Hepatocyte (in vitro differentiated cells): Measurements from ENCODE around the gene NOS1.

ENCODE experiments used
- CTCF ChIP-seq: fragments of 200-600 bp; sonication (generic); IDR thresholded peaks from 2 replicates; pipeline ENCODE4 v1.5.1; 2016; ENCODE audit warnings: antibody characterized with exemption, mild to moderate bottlenecking; ENCODE audit not compliant: poor library complexity
- EZH2 ChIP-seq: fragments of 200-600 bp; sonication (generic); IDR thresholded peaks from 2 replicates; pipeline ENCODE4 v1.6.1; 2016; ENCODE audit warnings: antibody characterized with exemption, mild to moderate bottlenecking, borderline replicate concordance

- TF ChIP-seq CTCF: no peak
- no peak for TF ChIP-seq EZH2
These were observed 13.8 kb downstream of the NOS1 start for GRCh38 chr12:117347588-117347987.
